A673 (cell line): ENCODE results near the gene PSTPIP1. TPM values are rescaled to one million over a fixed set of nuclear protein-coding genes. Genes with fewer than 3 reads are reported as not detected.

ENCODE experiments used
- BruUV-seq: library from RNA; stranded (reverse); fragments of 400-500 nt; replicated peaks from 2 replicates; lab custom pipeline; 2021; lab: Mats Ljungman, UMichigan
- CTCF ChIA-PET: fragments of 300-600 bp; sonication (Branson Sonifier 250); formaldehyde crosslinking; loops from one replicate; lab custom pipeline; 2022; ENCODE audit warnings: antibody characterized with exemption; lab: Charles Lee
- POLR2A ChIA-PET: fragments of 300-600 bp; sonication (Branson Sonifier 250); formaldehyde crosslinking; loops from one replicate; lab custom pipeline; 2022; ENCODE audit warnings: antibody characterized with exemption; ENCODE audit not compliant: low non-redundant PET; lab: Charles Lee
- DNase-seq: peaks from one replicate; pipeline ENCODE4 v3.0.0-alpha.2; 2015; ENCODE audit warnings: low spot score
- H3K27ac ChIP-seq: fragments of 200-600 bp; sonication (generic); 2 replicates; pipeline ENCODE4 v1.5.1; 2016; ENCODE audit warnings: mixed run types, low read depth, mild to moderate bottlenecking, mixed read lengths, antibody characterized with exemption, low read length; ENCODE audit not compliant: poor library complexity, severe bottlenecking
- H3K27me3 ChIP-seq: fragments of 200-600 bp; sonication (generic); replicated peaks from 2 replicates; pipeline ENCODE4 v1.6.1; 2017; ENCODE audit warnings: mixed run types, low read depth, mild to moderate bottlenecking, mixed read lengths, antibody characterized with exemption, low read length; ENCODE audit not compliant: insufficient read depth, poor library complexity
- H3K36me3 ChIP-seq: fragments of 200-600 bp; sonication (generic); 2 replicates; pipeline ENCODE4 v1.6.1; 2016; ENCODE audit warnings: mixed run types, mild to moderate bottlenecking, mixed read lengths, antibody characterized with exemption, low read length; ENCODE audit not compliant: insufficient read depth, poor library complexity, severe bottlenecking
- H3K4me1 ChIP-seq: fragments of 200-600 bp; sonication (generic); 2 replicates; pipeline ENCODE4 v1.6.1; 2017; ENCODE audit warnings: mixed run types, mild to moderate bottlenecking, mixed read lengths, antibody characterized with exemption, low read length; ENCODE audit not compliant: insufficient read depth, poor library complexity, severe bottlenecking
- H3K4me3 ChIP-seq: fragments of 200-600 bp; sonication (generic); 2 replicates; pipeline ENCODE4 v1.5.1; 2016; ENCODE audit warnings: low read depth, mixed run types, mild to moderate bottlenecking, mixed read lengths, low read length; ENCODE audit not compliant: poor library complexity, severe bottlenecking
- H3K9me3 ChIP-seq: fragments of 200-600 bp; sonication (generic); 2 replicates; pipeline ENCODE4 v1.6.1; 2016; ENCODE audit warnings: mixed run types, low read depth, mild to moderate bottlenecking, mixed read lengths, antibody characterized with exemption, low read length; ENCODE audit not compliant: poor library complexity, severe bottlenecking
- EZH2 ChIP-seq: fragments of 200-600 bp; sonication (generic); IDR thresholded peaks from 2 replicates; pipeline ENCODE4 v1.6.1; 2017; ENCODE audit warnings: borderline replicate concordance, low read depth, mild to moderate bottlenecking, mixed read lengths, antibody characterized with exemption, low read length; ENCODE audit not compliant: poor library complexity, severe bottlenecking
- intact Hi-C: fragments of 100-400 bp; cut with micrococcal nuclease; formaldehyde crosslinking; loops from one replicate; pipeline ENCODE4 v1.10.0; 2022; ENCODE audit not compliant: unreplicated experiment
- total RNA-seq: library from RNA; stranded (reverse); gene quantifications from 2 replicates; pipeline ENCODE4 v1.2.3, GENCODE V29; 2021
- TF ChIP-seq, protein P1 (sequence below): fragments of 300-800, 200-600 bp; sonication (generic); conservative IDR thresholded peaks from 2 replicates; pipeline ENCODE4 v1.5.1; 2017; ENCODE audit warnings: low read depth, mild to moderate bottlenecking, antibody characterized with exemption, low read length, moderate library complexity, mixed read lengths

PSTPIP1 gene
- total RNA-seq, 1 experiment from 2014 or later = not detected

DNA sequence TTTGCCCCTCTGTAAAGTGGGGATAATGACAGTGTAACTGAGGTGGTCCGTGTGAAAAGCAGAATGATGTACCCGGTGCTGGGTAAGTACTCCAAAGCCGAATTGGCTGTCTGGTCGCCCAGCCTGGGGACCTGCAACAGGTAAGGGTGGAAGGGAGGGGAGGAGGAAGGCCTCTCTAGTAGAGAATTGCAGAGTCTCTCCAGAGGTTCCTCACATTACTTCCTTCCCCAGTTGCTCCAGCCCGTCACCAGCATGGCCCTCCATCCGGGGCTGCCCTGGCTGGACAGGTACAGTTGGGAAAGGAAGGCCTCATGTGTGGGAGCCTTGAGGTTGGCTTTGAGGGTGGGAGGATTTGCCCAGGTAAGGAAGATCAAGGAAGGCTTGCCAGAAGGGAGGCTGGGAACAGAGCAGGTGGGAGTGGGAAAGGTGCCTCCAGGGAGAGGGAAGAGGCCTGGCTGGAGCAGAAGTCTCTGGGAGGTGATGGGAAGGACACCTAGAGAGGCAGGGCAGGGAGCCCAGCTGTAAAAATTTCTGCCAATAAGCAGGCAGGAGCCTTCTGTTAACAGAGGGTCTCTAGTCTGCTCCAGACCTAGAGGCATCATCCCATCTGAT lies 1.7 kb upstream of the PSTPIP1 start:
- Histone ChIP-seq H3K27ac (no peak overlapping the region), H3K36me3 (no peaks in the 10 kb centered on the region), H3K4me1 (no peaks in the 10 kb centered on the region), H3K9me3 (no peaks in the 10 kb centered on the region), H3K4me3 (no peak overlapping the region), H3K27me3 (no peaks in the 10 kb centered on the region)
- TF ChIP-seq, protein P1, sequence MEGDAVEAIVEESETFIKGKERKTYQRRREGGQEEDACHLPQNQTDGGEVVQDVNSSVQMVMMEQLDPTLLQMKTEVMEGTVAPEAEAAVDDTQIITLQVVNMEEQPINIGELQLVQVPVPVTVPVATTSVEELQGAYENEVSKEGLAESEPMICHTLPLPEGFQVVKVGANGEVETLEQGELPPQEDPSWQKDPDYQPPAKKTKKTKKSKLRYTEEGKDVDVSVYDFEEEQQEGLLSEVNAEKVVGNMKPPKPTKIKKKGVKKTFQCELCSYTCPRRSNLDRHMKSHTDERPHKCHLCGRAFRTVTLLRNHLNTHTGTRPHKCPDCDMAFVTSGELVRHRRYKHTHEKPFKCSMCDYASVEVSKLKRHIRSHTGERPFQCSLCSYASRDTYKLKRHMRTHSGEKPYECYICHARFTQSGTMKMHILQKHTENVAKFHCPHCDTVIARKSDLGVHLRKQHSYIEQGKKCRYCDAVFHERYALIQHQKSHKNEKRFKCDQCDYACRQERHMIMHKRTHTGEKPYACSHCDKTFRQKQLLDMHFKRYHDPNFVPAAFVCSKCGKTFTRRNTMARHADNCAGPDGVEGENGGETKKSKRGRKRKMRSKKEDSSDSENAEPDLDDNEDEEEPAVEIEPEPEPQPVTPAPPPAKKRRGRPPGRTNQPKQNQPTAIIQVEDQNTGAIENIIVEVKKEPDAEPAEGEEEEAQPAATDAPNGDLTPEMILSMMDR = no peak
- no peak for TF ChIP-seq EZH2
- intact Hi-C loops = no loop called here
- CTCF ChIA-PET = no interaction called here
- no peak for DNase-seq
- no TSS peak for BruUV-seq
- POLR2A ChIA-PET = no interaction called here

DNA sequence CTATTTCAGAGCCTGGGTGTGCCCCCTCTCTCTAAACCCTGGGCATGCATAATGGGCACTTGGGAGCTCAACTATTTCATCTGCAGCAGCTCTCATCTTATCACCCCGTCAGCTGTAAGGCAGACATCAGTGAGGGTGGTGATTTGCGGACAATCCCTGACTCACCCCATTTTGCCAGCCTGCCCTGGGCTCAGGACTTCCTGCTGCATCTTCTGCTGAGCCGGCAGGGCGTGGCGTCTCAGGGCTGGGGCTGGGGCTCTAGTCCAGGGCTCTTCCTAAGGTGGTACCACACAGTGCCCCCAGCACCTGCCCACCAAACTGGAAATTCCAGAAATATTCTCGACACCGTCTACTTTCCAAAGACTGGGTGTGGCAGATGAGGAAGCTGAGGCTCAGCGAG lies 925 bp upstream of the PSTPIP1 start:
- Histone ChIP-seq H3K9me3 (no peaks in the 10 kb centered on the region), H3K4me3 (no peak overlapping the region), H3K36me3 (no peaks in the 10 kb centered on the region), H3K4me1 (no peaks in the 10 kb centered on the region), H3K27ac (no peak overlapping the region), H3K27me3 (no peaks in the 10 kb centered on the region)
- TF ChIP-seq, protein P1 = no peak
- no peak for TF ChIP-seq EZH2
- CTCF ChIA-PET = no interaction called here
- intact Hi-C loops = no loop called here
- no TSS peak for BruUV-seq
- no peak for DNase-seq
- POLR2A ChIA-PET = no interaction called here

GRCh38 chr15:76994496-76994895 lies 430 bp upstream of the PSTPIP1 start:
- intact Hi-C loops = no loop called here
- H3K4me3 ChIP-seq = no peak overlapping the region
- CTCF ChIA-PET = no interaction called here
- POLR2A ChIA-PET = no interaction called here
- H3K27me3 ChIP-seq = no peaks in the 10 kb centered on the region
- no peaks in the 10 kb centered on the region for H3K9me3 ChIP-seq
- no peak overlapping the region for H3K27ac ChIP-seq
- TF ChIP-seq, protein P1 = no peak
- no peak for TF ChIP-seq EZH2
- BruUV-seq = no TSS peak
- H3K36me3 ChIP-seq = no peaks in the 10 kb centered on the region
- no peak for DNase-seq
- no peaks in the 10 kb centered on the region for H3K4me1 ChIP-seq
